ENCODE data around the gene CNDP2.
"Not testable (repeated sequence)": the region's sequence is repeated elsewhere in the genome, so short reads cannot be mapped to it uniquely, and the experiment has no call there.

The CNDP2 gene

DNA sequence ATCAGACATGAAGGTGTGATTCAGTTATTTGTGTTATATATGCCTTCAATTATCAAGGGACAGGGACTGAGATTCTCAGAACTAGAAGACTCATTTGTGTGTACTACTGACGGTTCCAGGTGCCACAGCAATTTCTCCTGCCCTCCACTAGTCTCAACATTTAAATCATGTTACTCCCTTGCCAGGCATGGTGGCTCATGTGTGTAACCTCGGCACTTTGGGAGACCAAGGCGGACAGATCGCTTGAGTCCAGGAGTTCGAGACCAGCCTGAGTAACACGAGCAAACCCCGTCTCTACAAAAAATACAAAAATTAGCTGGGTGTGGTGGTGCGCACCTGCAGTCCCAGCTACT, 1.1 kb downstream of the CNDP2 start:
- in situ Hi-C loops (cut with HindIII; ENCODE audit: low pct_ligation_motif_present, low pct_unique_long_range_greater_than_20kb, low sequenced_read_pairs): no loop called here
- DNase-seq: peak; percentile 11

DNA sequence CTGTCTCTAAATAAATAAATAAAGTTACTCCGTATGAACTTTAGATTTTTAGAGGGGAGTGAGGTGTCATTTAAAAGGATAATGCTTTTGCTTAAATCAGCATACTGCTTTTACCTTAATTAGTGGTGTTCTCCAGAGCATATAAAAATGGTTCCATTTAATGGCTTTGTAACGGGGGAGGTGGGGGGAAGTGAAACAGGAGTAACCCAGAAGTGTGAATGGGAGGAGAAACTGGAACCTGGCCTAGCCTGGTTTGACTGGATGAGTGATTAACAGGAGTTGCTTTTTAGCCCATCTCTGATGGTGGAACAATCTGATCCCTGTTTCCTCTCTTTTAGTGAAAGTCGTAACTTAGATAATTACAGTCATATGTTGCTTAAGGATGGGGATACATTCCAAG, 1.6 kb downstream of the CNDP2 start:
- in situ Hi-C loops (cut with HindIII; ENCODE audit: low pct_ligation_motif_present, low pct_unique_long_range_greater_than_20kb, low sequenced_read_pairs): no loop called here
- DNase-seq: no peak

DNA sequence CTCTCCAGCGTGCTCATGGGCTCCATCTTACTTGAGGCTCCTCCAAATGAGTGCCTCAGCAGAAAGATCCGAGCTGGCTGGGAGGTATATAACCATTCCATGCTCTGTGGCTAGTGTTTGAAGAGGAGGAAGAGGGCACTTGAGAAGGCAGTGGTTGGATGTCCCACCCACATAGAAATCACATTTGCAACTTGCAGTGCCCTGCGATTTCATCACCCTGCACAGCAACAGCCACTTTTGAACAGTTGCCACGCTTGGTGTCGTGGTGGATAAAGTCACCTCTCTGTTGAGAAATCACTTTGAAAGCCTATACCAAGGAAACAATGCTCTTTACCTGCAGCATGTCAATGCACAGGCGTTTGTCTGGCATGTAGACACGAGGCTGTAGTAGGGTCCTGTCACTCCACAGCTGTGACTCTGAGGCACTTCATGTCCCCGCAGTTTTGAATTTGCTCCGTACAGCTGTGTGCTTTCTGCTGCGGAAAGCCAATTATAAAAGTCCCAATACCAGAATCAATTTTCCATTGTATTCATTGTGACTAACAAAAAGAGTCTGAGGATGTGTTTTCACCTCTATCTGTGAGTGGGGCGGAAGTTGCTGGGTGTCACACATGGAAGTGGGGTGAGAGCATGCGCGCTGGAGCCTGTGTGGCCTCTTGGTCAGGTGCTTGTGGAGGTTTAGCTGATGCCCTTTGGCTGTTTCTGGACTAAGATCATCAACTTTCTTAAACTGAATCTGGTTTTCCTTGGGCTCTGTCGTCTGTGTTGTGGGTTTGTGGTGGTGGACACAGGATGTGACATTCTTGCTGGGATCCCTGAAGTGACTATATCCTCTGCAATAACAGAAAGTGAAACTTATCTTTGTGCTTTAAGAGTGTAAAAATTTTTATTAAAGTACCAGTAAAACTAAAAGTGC, 2.8 kb downstream of the CNDP2 start:
- in situ Hi-C loops (cut with HindIII; ENCODE audit: low pct_ligation_motif_present, low pct_unique_long_range_greater_than_20kb, low sequenced_read_pairs): no loop called here
- peak; percentile 24 for DNase-seq

DNA sequence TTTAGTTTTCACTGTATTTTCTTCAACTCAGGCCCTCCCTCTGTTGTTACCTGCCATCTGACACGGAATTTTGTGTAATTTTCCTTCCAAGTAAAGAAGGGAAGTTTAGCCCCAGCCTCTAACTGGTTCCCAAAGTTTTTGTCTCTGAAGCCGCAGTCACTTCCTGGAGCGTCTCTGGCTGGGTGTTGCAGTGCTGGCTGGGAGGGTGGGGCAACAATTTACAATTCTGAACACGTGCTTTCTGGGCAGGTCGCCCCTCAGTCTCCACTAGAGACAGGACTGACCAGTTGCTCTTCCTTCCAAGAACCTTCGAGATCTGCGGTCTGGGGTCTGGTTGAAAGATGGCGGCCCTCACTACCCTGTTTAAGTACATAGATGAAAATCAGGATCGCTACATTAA, 3.5 kb downstream of the CNDP2 start:
- peak; percentile 63 for DNase-seq
- in situ Hi-C loops (cut with HindIII; ENCODE audit: low pct_ligation_motif_present, low pct_unique_long_range_greater_than_20kb, low sequenced_read_pairs): no loop called here

DNA sequence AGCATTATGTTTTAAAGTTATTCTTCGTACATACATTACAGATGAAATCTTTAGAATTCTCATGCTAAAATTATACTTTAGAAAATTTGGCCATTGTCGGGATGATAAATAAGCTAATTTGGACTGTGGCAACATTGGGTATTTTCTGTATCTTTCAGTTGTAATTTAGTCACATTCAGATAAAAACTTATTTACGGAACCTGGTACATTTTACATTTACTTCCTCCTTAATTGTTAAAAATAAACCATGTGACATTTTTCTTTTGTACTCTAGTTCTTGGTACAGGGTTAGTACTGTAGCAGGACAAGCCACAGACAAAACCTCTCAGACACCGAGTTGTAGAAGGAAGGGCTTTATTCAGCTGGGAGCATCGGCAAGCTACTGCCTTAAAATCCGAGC, 4.2 kb downstream of the CNDP2 start:
- DNase-seq: no peak
- in situ Hi-C loops (cut with HindIII; ENCODE audit: low pct_ligation_motif_present, low pct_unique_long_range_greater_than_20kb, low sequenced_read_pairs): no loop called here

DNA sequence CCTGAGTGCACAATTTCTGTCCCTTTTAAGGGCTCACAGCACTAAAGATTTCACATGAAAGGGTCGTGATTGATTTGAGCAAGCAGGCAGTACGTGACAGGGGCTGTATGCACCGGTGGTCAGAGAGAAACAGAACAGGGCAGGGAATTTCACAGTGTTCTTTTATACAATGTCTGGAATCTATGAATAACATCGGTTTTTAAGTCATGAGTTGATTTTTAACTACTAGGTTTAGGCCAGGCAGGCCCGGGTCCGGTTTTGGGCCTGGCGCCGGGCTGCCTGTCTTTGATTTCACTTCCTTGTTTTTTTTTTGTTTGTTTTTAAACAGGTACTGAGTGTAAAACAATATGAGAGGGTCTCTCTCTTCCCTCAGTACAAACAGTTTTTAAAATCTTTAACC, 4.6 kb downstream of the CNDP2 start:
- DNase-seq: peak; percentile 41
- in situ Hi-C loops (cut with HindIII; ENCODE audit: low pct_ligation_motif_present, low pct_unique_long_range_greater_than_20kb, low sequenced_read_pairs): not testable (repeated sequence)

DNA sequence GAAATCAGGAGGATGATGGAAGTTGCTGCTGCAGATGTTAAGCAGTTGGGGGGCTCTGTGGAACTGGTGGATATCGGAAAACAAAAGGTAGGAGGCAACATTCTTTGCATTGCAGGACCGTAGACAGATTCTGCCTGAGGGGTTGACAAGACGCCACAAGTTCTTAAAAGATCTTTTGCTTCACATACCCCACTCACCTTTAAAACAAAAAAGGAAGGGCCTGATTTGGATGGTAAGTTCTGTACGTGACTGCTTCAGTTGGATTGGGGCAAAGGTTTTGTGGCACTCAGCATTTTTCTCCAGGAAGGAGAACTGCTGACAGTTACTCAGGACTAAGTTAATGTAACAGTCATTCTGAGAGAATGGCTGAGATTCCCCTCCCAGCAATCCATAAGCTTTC, 5.2 kb downstream of the CNDP2 start:
- DNase-seq: no peak
- in situ Hi-C loops (cut with HindIII; ENCODE audit: low pct_ligation_motif_present, low pct_unique_long_range_greater_than_20kb, low sequenced_read_pairs): no loop called here

DNA sequence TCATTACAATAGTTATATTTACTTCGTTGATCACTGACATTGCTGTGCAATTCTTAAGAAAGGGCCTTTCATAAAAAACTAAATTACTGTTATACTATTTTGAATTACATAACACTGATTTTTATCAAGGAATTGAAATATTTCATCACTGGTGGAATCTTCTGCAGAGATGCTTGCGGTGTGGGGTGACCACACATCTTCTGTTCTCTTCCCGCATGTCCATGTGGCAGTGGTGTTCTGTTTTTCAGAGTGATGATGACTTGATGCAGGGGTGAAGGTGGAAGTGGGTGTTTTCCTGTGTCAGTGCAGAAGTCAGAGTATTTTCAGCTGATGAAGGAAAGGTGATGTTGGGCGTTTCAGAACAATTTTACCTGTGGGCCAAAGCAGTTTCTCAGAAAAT, 7.0 kb downstream of the CNDP2 start:
- DNase-seq: no peak
- in situ Hi-C loops (cut with HindIII; ENCODE audit: low pct_ligation_motif_present, low pct_unique_long_range_greater_than_20kb, low sequenced_read_pairs): no loop called here

DNA sequence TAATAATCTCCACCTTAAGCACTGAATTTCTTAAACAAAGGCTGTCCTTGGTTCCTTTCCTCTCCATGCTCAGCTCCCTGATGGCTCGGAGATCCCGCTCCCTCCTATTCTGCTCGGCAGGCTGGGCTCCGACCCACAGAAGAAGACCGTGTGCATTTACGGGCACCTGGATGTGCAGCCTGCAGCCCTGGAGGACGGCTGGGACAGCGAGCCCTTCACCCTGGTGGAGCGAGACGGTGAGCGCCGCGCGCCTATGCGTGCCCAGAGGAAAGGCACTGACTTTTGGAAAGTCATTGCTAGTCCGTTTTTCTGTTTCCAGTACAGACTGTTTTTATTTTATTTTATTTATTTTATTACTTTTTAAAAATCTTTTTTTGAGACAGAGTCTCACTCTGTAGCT, 9.6 kb downstream of the CNDP2 start:
- in situ Hi-C loops (cut with HindIII; ENCODE audit: low pct_ligation_motif_present, low pct_unique_long_range_greater_than_20kb, low sequenced_read_pairs): no loop called here
- DNase-seq: no peak

DNA sequence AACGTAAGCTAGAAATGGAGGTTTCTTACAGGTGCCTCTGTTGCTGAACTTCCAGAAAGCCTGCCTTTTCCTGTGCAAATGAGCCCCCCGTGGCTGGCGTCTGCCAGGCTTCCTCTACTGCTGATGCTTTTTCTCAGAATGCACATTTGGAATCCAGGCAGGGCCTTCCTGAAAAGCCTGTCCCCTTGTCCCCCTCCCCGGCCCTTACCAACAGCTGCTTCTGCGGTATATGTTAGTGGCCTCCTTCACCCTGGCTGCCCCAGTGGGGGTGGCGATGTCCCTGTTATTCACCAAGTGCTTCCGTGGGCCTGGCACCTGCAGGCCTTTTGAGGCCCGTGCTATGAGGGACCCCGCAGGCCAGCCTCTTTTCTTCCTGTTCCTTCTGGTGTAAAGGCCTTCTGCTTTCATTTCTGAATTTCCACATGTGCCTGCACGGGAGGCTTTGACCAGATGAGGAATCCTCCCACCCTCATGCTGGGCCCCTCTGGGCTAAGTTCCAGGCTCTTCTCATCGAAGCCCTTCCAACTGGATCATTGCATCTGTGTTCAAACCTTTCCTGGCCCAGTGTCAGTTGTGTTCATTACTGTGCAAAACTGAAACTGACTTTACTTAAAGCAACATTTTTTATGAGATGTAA, 10.4 kb downstream of the CNDP2 start:
- in situ Hi-C loops (cut with HindIII; ENCODE audit: low pct_ligation_motif_present, low pct_unique_long_range_greater_than_20kb, low sequenced_read_pairs): no loop called here
- no peak for DNase-seq

DNA sequence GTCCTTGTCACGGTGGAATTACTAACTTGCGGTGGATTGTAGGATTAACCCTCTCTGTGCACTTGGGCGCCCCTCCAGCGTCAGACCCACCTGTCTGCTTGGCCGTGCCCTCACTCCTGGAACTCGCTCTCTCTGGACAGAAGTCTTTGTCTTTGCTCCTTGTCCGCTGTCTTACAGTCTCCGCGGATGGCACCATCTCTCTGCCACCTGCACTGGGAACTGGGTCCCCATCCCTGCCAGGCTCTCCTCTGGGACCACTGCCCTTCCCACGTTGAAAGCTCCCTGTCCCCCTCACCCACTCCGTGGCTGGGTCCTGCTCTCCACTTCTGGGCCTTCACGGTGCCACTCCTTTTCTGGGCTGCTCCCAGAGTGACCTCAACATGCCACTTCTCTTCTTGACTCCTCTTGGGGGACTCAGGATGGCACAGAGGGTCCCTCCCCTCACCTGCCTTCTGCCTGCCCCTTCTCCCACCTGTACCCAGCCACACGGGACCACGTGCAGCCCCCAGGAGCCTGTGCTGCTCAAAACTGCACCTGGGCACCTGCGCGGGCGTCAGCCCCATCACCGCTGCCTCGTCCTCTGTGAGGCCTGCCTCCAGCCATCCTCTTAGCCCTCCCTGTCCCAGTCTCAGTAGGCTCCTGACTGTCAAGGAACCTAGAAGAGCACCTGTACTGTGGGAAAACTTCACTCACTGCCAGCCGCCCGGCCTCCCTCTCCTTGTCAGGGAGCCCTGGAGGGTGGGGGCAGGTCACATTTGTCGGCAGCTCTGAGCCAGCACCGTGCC, 11.1 kb downstream of the CNDP2 start:
- in situ Hi-C loops (cut with HindIII; ENCODE audit: low pct_ligation_motif_present, low pct_unique_long_range_greater_than_20kb, low sequenced_read_pairs): no loop called here
- DNase-seq: no peak

DNA sequence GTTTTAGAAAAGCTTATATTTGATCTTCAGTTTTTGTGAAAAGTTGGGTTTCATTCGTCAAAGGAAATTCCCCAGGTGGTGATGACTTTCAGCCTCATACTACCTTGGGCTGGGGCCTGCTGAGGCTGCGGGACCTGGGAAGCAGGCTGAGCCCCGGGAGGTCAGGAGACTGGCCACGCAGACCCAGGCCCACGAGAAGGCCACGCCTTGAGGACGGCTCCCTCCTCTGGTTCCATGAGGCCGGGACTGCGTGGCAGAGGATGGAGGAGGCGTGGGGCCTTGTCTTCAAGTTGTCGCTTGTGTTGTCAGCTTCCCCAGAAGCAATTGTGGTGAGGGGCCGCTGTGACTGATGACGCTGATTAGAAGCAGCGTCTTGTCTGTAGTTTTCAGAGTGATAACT, 11.8 kb downstream of the CNDP2 start:
- in situ Hi-C loops (cut with HindIII; ENCODE audit: low pct_ligation_motif_present, low pct_unique_long_range_greater_than_20kb, low sequenced_read_pairs): no loop called here

DNA sequence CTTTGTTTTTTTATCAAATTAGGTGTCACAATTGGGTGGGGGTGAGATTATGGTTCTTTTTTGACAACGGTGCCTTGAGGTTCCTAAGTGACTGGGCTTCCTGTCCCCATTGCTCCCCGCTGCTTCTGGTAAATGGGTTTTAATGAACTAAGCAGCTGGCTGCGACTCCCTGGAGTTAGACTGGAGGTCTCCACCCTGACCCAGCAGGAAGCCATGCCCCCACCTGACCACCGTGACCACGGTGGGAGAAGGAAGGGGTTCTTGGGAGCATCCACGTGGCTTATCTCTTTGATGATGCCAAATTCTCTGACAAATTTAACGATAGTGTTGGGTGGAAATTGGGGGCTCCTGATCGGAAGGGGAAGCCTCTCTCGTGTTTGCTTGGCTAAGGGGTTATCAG, 12.2 kb downstream of the CNDP2 start:
- in situ Hi-C loops (cut with HindIII; ENCODE audit: low pct_ligation_motif_present, low pct_unique_long_range_greater_than_20kb, low sequenced_read_pairs): no loop called here
- DNase-seq: no peak

More for the DNA sequence above, 11.8 kb downstream of the CNDP2 start:
- no peak for DNase-seq

DNA sequence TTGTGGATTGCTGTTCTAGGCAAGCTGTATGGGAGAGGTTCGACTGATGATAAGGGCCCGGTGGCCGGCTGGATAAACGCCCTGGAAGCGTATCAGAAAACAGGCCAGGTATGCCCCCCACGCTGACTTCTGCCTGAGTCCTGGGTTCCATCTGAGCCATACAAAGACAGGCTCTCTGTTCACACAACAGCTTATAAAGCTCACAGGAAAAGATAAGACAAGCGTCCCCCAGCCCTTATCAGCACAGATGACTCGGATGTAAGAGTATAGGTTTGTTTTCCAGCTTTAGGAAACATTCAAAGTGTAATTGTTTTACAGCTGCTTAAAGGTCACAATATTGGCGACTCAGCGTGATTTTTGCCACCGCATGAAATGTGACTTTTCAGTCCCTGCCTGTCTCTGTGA, 12.7 kb downstream of the CNDP2 start:
- DNase-seq: no peak
- in situ Hi-C loops (cut with HindIII; ENCODE audit: low pct_ligation_motif_present, low pct_unique_long_range_greater_than_20kb, low sequenced_read_pairs): no loop called here

DNA sequence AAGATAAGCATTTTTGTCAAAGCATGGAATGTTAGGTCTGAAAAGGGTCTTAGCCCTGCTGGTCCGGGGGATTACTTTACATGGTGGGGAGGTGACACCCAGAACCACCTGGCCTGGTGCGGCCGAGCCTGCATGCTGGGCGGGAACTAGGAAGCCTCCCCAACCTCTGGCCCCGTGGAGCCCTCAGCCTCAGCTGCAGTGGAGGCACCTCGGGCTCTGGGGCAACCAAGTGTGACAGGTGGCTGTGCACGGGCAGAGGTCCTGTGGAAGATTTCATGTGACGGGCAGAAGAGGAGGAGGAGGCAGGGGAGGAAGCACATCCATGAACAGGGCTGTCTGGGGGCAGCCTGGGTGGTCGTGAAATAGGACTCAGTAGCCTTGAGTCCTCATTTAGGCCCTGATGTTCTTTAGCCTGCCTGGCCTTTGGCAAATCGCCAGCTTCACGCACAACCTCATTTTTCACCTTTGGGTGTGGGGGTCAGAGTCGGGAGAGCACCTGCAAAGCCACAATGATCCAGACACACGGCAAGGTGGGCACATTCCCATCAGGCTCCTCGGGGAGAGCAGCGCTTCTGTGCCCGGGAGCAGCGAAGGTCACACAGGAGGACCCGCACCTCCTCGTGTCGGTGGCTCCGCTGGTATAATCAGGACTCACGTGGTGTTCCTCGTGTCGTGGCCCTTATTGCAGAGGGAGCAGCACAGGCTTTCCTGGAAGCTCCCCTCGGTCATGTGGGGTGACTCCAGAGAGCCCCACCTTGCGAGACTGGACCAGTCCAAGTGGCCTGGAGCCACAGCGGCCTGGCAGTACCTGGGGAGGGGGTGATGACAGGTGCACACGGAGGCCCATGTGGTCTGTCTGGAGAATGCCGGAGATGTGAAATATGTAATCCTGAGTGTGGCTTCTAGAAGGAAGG, 13.9 kb downstream of the CNDP2 start:
- in situ Hi-C loops (cut with HindIII; ENCODE audit: low pct_ligation_motif_present, low pct_unique_long_range_greater_than_20kb, low sequenced_read_pairs): no loop called here

DNA sequence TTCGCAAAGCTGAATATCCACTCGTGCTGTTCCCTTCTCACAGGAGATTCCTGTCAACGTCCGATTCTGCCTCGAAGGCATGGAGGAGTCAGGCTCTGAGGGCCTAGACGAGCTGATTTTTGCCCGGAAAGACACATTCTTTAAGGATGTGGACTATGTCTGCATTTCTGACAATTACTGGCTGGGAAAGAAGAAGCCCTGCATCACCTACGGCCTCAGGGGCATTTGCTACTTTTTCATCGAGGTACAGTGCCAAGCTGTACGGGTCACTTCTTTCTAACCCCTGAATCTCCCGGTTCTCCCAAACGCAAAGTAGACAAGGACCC, 14.6 kb downstream of the CNDP2 start:
- in situ Hi-C loops (cut with HindIII; ENCODE audit: low pct_ligation_motif_present, low pct_unique_long_range_greater_than_20kb, low sequenced_read_pairs): no loop called here
- DNase-seq: no peak

More for the DNA sequence above, 13.9 kb downstream of the CNDP2 start:
- DNase-seq: no peak

DNA sequence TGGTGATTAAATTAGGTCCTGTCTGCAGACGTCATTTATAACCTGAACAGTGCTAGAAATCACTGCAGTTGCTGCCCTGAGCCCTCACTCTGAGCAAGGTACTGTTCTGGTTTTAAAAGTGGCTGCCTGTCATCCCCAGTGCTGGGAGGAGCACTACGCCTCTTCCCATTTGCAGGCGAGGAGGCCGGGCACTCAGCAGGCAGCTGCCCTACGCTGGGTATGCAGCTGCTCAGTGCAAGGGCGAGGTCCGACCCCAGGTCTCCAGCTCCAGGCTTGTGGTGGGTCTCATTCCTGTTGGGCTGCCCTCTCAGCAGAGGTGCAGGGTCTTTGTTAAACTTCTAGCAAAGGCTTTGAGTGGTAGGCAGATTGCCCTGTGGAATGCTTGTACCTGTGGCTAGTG, 15.7 kb downstream of the CNDP2 start:
- in situ Hi-C loops (cut with HindIII; ENCODE audit: low pct_ligation_motif_present, low pct_unique_long_range_greater_than_20kb, low sequenced_read_pairs): no loop called here
- no peak for DNase-seq

DNA sequence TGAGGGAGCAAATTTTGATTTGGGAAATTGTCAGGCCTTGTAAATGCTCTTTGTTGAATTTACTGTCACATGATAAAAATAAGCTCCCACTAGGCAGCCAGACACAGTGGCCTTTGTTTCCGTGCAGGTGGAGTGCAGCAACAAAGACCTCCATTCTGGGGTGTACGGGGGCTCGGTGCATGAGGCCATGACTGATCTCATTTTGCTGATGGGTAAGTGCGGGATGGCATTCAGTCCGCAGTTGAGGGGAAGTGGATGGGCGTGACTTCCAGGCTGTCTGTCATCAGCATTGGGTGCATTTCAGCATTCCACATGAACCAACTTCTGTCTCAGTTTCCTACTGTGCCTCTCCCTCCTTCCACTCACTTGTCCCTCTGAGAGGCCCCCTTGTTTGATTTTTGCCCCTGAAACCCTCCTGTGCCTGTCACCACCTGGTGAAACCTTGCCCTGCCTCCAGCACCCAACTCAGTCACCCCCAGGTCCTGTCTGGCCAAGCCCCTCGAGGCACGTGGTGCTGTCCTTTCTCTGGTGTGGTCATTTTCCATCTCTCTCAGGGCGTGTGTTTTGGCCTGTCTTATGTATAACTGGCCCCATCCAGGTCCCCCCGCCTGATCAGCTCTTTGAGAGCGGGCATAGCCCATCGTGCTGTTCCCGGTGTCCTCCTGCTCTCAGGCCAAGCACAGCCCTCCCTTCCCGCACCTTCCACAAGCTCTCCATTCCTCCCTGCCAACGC, 16.3 kb downstream of the CNDP2 start:
- DNase-seq: no peak

More for the DNA sequence above, 16.3 kb downstream of the CNDP2 start:
- in situ Hi-C loops (cut with HindIII; ENCODE audit: low pct_ligation_motif_present, low pct_unique_long_range_greater_than_20kb, low sequenced_read_pairs): no loop called here

Data from ACHN (cell line).